SK-N-SH (cell line): ENCODE data around the gene IFT74.

Source experiments
- CHD2 ChIP-seq: fragments of 150-350 bp; IDR thresholded peaks from 2 replicates; pipeline ENCODE4 v1.6.1; 2018; ENCODE audit warnings: low read length; ENCODE audit not compliant: partially characterized antibody
- CTCF ChIP-seq: fragments of 200-600 bp; sonication (generic); IDR thresholded peaks from 2 replicates; pipeline ENCODE4 v1.6.1; 2017; ENCODE audit warnings: antibody characterized with exemption, mild to moderate bottlenecking, moderate library complexity
- GABPA ChIP-seq: IDR thresholded peaks from 2 replicates; pipeline ENCODE4 v1.4.0; 2012; ENCODE audit warnings: low read depth, mild to moderate bottlenecking
- TF ChIP-seq, protein P1 (sequence below): IDR thresholded peaks from 2 replicates; pipeline ENCODE4 v1.4.0; 2012; ENCODE audit warnings: low read depth, borderline replicate concordance
- TF ChIP-seq, protein P2 (sequence below): IDR thresholded peaks from 2 replicates; pipeline ENCODE4 v1.6.1; 2012; ENCODE audit warnings: mild to moderate bottlenecking, low read depth, low read length, moderate library complexity

DNA sequence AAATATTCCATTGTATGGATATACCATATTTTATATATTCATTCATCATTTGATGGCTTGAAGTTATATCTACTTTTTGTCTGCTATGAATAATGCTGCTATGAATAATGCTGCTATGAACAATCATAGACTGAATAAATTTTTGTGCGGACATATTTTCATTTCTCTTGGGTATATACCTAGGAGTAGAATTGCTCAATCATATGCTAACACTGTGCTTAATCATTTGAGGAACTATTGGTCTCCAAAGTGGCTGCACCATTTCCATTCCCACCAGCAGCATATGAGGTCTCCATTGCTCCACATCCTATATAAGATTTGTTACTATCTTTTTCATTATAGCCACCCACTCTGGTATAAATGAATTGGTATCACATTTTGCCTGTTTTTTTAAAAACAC lies 134.5 kb downstream of the IFT74 start:
- TF ChIP-seq CHD2, result no peak
- TF ChIP-seq CTCF, result no peak
- TF ChIP-seq, protein P1, sequence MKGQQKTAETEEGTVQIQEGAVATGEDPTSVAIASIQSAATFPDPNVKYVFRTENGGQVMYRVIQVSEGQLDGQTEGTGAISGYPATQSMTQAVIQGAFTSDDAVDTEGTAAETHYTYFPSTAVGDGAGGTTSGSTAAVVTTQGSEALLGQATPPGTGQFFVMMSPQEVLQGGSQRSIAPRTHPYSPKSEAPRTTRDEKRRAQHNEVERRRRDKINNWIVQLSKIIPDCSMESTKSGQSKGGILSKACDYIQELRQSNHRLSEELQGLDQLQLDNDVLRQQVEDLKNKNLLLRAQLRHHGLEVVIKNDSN, result no peak
- TF ChIP-seq GABPA, result no peak
- TF ChIP-seq, protein P2, sequence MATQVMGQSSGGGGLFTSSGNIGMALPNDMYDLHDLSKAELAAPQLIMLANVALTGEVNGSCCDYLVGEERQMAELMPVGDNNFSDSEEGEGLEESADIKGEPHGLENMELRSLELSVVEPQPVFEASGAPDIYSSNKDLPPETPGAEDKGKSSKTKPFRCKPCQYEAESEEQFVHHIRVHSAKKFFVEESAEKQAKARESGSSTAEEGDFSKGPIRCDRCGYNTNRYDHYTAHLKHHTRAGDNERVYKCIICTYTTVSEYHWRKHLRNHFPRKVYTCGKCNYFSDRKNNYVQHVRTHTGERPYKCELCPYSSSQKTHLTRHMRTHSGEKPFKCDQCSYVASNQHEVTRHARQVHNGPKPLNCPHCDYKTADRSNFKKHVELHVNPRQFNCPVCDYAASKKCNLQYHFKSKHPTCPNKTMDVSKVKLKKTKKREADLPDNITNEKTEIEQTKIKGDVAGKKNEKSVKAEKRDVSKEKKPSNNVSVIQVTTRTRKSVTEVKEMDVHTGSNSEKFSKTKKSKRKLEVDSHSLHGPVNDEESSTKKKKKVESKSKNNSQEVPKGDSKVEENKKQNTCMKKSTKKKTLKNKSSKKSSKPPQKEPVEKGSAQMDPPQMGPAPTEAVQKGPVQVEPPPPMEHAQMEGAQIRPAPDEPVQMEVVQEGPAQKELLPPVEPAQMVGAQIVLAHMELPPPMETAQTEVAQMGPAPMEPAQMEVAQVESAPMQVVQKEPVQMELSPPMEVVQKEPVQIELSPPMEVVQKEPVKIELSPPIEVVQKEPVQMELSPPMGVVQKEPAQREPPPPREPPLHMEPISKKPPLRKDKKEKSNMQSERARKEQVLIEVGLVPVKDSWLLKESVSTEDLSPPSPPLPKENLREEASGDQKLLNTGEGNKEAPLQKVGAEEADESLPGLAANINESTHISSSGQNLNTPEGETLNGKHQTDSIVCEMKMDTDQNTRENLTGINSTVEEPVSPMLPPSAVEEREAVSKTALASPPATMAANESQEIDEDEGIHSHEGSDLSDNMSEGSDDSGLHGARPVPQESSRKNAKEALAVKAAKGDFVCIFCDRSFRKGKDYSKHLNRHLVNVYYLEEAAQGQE, result no peak
